ENCODE measurements around the gene TCF3.

Gene TCF3

GRCh38 chr19:1567848-1568227 is 84.6 kb downstream of the TCF3 start:
- TF ChIP-seq EZH2phosphoT487 (IDR thresholded peaks at IDR 0.05; ENCODE audit: borderline replicate concordance): no peak
- TF ChIP-seq CTCF (conservative IDR thresholded peaks at IDR 0.05; ENCODE audit: low read length): no peak
- Histone ChIP-seq H3K4me3 (ENCODE audit: low read length, poor library complexity, severe bottlenecking) (no peak overlapping the region), H3K79me2 (ENCODE audit: insufficient read depth, low read length) (peaks cover 36% of the 10 kb centered on the region), H3K4me2 (ENCODE audit: low read depth, low read length, poor library complexity, severe bottlenecking) (no peak overlapping the region), H3K36me3 (ENCODE audit: insufficient read depth, low read length) (no peaks in the 10 kb centered on the region), H3K4me1 (ENCODE audit: insufficient read depth, low read length, poor library complexity, severe bottlenecking) (peaks cover 10% of the 10 kb centered on the region), H4K20me1 (ENCODE audit: insufficient read depth, low read length, poor library complexity, severe bottlenecking) (peaks cover 7% of the 10 kb centered on the region), H3K9me3 (ENCODE audit: insufficient read depth, low read depth, low read length) (no peaks in the 10 kb centered on the region), H3K27me3 (ENCODE audit: insufficient read depth, low read length, poor library complexity, severe bottlenecking) (no peaks in the 10 kb centered on the region), H3K9ac (ENCODE audit: low read depth, low read length, poor library complexity, severe bottlenecking) (no peak overlapping the region), H3F3A (ENCODE audit: low read depth) (no peaks in the 10 kb centered on the region), H3K9me2 (replicated peaks; ENCODE audit: low read depth, low read length) (no peaks in the 10 kb centered on the region), H2AFZ (ENCODE audit: low read length) (no peak overlapping the region)

GRCh38 chr19:1567116-1567847 is 85.1 kb downstream of the TCF3 start:
- Histone ChIP-seq H3K9me2 (replicated peaks; ENCODE audit: low read depth, low read length) (no peaks in the 10 kb centered on the region), H3K4me3 (ENCODE audit: low read length, poor library complexity, severe bottlenecking) (peak overlapping the region; percentile 43), H3K27me3 (ENCODE audit: insufficient read depth, low read length, poor library complexity, severe bottlenecking) (no peaks in the 10 kb centered on the region), H3K4me1 (ENCODE audit: insufficient read depth, low read length, poor library complexity, severe bottlenecking) (peaks cover 10% of the 10 kb centered on the region), H3K9me3 (ENCODE audit: insufficient read depth, low read depth, low read length) (no peaks in the 10 kb centered on the region), H3F3A (ENCODE audit: low read depth) (no peaks in the 10 kb centered on the region), H2AFZ (ENCODE audit: low read length) (no peak overlapping the region), H3K4me2 (ENCODE audit: low read depth, low read length, poor library complexity, severe bottlenecking) (no peak overlapping the region), H3K36me3 (ENCODE audit: insufficient read depth, low read length) (no peaks in the 10 kb centered on the region), H4K20me1 (ENCODE audit: insufficient read depth, low read length, poor library complexity, severe bottlenecking) (peaks cover 7% of the 10 kb centered on the region), H3K9ac (ENCODE audit: low read depth, low read length, poor library complexity, severe bottlenecking) (no peak overlapping the region), H3K79me2 (ENCODE audit: insufficient read depth, low read length) (peaks cover 36% of the 10 kb centered on the region)
- TF ChIP-seq CTCF (conservative IDR thresholded peaks at IDR 0.05; ENCODE audit: low read length) (no peak), EZH2phosphoT487 (IDR thresholded peaks at IDR 0.05; ENCODE audit: borderline replicate concordance) (no peak)

DNA sequence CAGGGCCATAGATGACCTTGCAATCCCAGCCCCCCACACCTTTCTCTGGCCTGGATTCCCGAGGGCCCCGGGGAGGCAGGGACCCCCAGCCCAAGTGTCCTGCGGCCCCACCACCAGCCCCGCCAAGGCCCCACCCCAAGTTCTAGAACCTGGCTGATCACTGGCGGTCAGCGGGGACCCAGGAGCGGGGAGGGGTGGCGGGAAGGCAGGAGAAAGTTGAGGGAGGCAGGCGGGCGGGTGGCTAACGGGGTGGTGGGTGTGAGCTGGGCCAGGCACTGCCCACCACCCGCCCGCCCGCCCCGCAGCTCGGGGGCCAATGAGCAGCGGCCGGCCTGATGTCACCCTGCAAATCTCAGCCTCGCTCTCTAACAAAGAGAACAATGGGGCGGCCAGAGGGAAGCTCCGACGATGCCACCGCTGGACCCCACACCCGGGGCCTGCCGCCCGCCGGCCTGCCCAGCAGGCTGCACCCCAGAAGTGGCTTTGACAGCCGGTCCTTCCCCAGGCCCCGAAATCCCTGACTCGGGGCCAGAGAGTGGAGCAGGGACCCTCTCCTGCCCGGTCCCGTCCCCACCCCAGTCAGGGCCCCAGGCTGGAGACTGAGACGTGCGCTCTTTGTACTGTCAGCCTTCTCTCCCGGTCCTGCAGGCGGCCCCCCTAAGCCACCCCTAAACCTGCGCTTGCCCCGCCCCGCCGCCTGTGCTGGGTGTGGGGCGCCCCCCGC is 85.9 kb downstream of the TCF3 start:
- Histone ChIP-seq H3K9ac (ENCODE audit: low read depth, low read length, poor library complexity, severe bottlenecking) (peak overlapping the region; percentile 54), H3K79me2 (ENCODE audit: insufficient read depth, low read length) (peaks cover 36% of the 10 kb centered on the region), H2AFZ (ENCODE audit: low read length) (no peak overlapping the region)

More for the DNA sequence above, 85.9 kb downstream of the TCF3 start:
- Histone ChIP-seq H4K20me1 (ENCODE audit: insufficient read depth, low read length, poor library complexity, severe bottlenecking) (peaks cover 7% of the 10 kb centered on the region), H3K4me1 (ENCODE audit: insufficient read depth, low read length, poor library complexity, severe bottlenecking) (peaks cover 10% of the 10 kb centered on the region), H3K4me3 (ENCODE audit: low read length, poor library complexity, severe bottlenecking) (peak overlapping the region; percentile 45), H3F3A (ENCODE audit: low read depth) (no peaks in the 10 kb centered on the region), H3K9me2 (replicated peaks; ENCODE audit: low read depth, low read length) (no peaks in the 10 kb centered on the region), H3K4me2 (ENCODE audit: low read depth, low read length, poor library complexity, severe bottlenecking) (peak overlapping the region; percentile 59), H3K9me3 (ENCODE audit: insufficient read depth, low read depth, low read length) (no peaks in the 10 kb centered on the region), H3K27me3 (ENCODE audit: insufficient read depth, low read length, poor library complexity, severe bottlenecking) (no peaks in the 10 kb centered on the region), H3K36me3 (ENCODE audit: insufficient read depth, low read length) (no peaks in the 10 kb centered on the region)
- TF ChIP-seq EZH2phosphoT487 (IDR thresholded peaks at IDR 0.05; ENCODE audit: borderline replicate concordance): no peak
- no peak for TF ChIP-seq CTCF (conservative IDR thresholded peaks at IDR 0.05; ENCODE audit: low read length)
